HG02970 (cell line): ENCODE results near the gene KIAA1755.
"Not testable (repeated sequence)": the region's sequence is repeated elsewhere in the genome, so short reads cannot be mapped to it uniquely, and the experiment has no call there.

Source experiments
- ATAC-seq: cut with Tn5 transposase; IDR thresholded peaks from one replicate; pipeline ENCODE4 v1.9.1; 2021; ENCODE audit warnings: mild to moderate bottlenecking, moderate library complexity, moderate number of reproducible peaks; ENCODE audit not compliant: unreplicated experiment, low FRiP score

Gene KIAA1755

DNA sequence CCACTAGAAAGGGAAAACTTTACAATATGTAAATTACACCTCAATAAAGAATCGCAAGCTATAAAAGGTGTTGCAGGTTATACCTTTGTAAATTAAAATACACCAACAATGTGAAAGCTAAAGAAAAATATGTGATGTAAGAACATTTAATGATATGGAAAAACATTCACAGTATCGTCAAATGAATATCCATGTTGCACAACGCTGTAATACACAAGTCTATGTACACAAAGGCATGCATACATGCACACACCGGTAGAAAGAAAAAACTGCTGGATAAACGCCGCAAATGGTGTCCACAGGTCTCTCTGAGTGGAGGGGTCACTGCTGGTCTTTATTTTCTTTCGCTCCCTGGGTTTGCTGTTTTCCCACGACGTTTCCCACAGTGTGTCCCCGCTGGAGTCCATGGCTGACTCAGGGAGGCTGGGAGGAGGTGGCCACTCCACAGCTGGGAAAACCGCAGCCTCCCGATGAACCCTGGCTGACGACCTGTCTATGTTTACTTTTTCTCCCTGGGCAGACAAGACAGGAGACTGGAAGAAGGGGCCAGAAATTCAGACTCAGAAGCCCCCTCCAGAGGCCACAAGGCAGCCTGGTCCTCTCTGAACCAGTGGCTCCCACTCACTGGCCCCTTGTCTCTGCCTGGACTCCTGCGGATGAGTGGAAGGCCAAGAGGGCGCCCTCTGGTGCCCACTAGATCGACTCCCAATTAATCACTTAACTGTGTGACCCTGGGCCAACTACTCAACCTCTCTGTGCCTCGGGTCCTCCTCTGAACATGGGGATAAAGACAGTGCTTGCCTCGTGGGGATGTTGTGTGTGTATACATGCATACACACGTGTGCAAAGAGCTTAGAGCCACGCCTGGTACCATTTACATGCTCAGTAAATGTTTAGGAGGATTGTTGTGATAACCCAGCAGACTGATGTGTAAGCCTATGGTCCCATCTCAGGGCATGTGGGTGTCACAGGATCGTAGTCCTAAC lies 30.6 kb upstream of the KIAA1755 start:
- no peak for ATAC-seq

DNA sequence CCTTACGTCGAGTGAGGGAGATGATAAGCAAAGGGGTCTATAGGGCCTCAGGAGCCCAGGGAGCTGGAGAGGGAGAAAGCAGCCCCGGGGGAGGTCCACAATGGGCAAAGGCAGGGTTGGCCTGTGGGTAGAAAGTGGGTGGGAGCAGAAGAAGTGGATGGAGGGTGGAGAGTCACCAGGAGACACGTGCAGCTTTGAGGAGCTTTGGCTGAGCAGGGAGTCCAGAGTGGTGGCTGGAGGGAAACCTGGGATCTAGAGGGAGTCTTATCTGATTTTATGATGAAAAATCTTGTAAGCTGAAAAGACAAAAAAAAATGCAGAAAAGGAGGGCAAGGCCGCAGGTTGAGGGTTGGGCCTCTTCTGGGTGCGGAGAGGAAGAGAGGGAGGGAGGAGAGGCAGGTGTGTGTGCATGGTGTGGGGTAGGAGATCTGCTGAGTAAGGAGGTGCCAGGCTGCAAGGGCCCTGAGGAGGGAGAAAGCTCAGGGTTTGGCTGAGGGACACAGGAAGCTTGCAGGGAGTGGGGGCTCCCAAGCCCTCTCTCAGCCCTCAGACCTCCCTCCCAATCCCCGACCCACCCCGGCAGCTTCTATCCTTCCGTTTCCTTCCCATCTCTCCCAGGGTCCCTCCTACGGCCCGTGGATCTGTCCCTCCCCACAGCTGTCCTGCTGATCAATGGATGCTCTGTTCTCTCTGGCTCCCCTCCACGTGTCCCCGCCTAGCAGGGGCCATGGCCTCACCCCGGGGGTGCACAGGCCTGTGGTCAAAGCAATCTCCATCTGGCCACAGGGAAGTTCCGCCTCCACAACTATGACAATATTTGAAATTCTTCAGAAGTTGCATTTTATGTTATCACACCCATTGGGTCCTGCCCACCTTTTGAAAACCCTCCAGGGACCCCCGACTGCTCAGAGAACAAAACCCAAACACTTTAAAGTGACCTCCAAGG lies 26.3 kb upstream of the KIAA1755 start:
- no peak for ATAC-seq

DNA sequence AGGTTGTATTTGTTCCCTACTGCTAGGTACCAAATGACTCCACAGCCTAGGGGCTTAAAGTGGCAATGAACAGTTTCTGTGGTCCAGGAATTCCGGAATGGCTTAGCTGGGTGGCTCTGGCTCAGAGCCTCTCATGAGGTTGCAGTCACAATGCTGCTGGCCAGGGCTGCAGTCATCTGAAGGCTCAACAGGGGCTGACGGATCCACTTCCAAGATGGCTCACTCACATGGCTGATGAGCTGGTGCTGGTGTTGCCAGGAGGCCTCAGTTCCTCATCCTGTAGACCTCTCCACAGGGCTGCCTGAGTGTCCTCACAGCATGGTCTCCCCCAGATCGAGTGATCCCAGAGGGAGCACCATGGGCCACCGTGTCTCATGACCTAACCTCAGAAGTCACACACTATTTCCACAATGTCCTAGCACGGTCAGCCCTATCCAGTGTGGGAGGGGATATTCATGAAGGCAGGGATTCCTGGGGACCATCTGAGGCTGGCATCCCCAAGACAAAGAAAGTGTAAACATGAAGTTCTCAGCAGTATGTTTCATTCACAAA lies 24.4 kb upstream of the KIAA1755 start:
- ATAC-seq = no peak

DNA sequence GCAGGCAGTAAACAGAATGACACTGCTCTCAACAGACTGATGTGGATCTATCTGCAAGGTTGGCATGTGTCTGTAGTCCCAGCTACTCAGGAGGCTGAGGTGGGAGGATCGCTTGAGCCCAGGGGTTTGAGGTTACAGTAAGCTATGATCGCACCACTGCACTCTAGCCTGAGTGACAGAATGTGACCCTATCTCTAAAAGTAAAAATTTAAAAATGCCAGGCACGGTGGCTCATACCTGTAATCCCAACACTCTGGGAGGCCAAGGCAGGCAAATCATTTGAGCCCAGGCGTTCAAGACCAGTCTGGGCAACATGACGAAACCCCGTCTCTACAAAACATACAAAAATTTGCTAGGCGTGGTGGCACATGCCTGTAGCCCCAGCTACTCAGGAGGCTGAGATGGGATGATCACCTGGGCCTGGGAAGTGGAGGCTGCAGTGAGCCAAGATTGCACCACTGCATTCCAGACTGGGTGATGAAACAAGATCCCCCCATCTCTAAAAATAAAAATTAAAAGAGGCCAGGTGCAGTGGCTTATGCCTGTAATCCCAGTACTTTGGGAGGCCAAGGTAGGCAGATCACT lies 23.6 kb upstream of the KIAA1755 start:
- not testable (repeated sequence) for ATAC-seq

DNA sequence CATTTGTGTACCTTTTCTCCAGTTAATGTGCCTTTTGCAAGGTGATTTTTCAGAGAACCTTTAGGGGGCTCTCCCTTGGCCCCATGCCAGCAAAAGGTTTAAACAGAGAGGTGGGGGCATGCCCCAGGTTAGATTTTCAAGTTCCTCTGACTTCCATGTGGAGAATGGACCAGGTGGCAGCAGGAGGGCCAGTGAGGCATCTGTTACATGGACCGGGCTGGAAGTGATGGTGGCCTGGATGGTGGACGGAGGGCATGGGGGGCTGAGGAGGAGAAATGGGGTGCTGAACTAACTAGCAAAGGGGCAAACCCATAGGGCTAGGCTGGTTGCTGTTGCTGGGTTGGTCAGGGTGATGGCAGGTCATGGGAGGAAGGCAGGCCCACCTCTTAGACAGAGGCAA lies 22.7 kb upstream of the KIAA1755 start:
- no peak for ATAC-seq

DNA sequence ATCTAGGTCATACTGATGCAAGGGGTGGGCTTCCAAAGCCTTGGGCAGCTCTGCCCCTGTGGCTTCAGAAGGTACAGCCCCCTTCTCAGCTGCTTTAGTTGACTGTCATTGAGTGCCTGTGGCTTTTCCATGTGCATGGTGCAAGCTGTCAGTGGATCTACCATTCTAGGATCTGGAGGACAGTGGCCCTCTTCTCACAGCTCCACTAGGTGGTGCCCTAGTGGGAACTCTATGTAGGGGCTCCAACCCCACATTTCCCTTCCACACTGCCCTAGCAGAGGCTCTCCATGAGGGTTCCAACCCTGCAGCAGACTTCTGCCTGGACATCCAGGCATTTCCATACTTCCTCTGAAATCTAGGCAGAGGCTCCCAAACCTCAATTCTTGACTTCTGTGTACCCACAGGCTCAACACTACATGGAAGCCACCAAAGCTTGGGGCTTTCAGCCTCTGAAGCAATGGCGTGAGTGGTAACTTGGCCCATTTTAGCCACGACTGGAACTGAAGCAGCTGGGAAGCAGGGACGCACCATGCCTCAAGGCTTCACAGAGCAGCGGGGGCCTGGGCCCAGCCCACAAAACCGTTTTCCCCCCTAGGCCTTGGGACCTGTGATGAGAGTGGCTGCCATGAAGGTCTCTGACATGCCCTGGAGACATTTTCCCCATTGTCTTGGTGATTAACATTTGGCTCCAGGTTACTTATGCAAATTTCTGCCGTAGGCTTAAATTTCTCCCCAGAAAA lies 20.8 kb upstream of the KIAA1755 start:
- ATAC-seq = not testable (repeated sequence)

DNA sequence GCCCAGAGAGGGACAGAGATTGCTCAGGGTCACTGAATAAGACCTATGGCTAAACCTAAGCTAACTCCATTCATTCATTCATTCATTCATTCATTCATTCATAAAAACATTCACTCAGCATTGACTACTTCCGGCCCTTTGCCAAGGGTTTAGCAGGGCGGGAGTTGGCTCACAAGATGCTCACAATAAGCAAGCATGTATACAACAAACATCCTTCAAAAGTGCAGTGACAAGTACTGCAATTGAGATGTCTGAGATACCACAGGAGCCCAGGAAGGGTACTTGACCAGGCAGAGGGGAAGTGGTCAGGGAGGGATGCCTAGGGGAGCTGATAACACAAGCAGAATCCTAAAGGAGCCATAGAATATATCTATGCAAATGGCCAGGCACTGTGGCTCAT lies 18.2 kb upstream of the KIAA1755 start:
- no peak for ATAC-seq

DNA sequence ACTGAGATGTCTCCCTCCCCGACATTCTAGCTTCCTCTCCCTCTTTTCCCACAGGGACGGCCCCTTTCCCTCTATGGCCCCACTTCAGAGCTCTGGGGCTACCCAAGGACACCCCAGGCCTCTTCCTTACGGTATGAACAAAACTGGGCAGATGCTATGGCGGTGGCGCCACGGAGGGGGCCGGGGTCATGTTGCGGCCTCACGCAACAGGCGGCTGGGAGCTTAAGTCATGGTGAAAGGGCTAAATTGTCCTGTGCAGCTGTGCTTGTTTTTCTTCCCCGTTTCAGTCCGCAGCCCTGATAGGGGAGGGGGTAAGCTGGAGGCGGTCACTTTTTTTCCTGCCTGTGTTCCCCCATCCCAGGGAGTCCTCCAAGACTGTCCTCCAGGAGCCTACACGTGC lies 17.6 kb upstream of the KIAA1755 start:
- no peak for ATAC-seq

DNA sequence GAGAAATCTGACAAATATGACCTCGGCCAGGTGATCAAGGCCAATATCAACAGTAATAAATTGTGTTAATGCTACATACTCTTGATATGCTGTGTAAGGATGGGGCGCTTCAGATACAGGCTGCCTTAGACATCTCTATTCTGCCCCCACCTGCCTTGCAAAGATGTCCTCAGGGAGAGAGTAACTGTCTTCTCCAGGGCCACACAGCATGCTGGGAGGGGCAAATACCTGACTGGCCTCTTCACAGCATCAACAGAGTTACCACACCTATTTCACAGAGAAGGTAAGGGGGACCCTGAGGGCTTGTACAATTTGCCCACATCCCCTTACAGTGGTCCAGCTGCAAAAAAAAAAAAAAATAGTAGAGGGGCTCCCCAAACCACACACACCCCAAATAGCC lies 17.2 kb upstream of the KIAA1755 start:
- no peak for ATAC-seq

DNA sequence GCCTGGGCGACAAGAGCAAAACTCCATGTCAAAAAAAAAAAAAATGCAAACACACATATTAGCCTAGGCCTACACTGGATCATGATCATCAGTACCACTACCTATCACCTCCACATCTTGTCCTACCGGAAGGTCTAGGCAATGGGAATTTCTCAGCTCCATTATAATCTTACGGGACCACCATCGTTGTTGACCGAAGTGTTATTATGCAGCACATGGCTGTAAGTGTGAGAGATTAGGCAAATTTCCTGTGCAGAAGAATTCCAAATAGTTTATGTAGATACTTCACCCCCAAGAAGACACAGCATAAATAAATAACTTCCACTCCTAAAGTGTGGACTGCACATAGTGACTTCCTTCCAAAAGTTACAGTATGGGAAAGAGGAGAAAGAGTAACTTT lies 16.8 kb upstream of the KIAA1755 start:
- ATAC-seq = no peak

DNA sequence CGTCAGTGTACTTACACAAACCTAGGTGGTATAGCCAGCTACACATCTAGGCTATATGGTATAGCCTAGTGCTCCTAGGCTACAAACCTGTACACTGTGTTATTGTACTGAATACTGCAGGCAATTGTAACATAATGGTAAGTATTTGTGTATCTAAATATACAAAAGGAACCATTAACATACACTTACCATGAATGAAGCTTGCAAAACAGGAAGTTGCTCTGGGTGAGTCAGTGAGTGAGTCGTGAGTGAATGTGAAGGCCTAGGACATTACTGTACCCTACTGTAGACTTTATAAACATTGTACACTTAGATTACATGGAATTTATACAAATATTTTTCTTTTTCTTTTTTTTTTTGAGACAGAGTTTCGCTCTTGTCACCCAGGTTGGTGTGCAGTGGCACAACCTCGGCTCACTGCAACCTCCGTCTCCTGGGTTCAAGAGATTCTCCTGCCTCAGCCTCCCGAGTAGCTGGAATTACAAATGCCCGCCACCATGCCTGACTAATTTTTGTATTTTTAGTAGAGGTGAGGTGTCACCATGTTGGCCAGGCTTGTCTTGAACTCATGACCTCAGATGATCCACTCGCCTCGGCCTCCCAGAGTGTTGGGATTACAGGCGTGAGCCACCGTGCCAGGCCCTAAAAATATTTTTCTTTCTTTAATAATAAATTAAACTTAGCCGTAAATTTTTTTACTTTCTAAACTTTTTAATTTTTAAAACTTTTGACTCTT lies 15.4 kb upstream of the KIAA1755 start:
- no peak for ATAC-seq

DNA sequence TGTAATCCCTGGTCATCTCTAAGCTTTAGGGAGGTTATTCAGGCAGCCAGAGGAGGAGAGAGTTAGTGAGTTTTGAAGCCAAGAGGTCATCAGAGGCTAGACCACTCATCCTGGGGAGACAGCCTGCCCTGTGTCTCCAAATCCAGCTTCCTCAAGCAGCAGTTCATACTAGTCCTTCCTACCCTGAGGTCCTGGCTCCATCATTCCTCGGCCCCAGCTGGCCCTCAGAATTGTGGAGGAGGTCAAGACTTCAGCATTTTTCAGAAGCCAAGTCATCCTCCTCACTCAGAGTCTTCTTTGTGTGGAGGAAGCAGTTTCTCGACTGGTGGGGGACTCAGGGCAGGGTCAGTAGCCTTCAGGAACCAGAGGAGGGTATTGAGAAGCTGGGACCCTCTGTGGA lies 12.4 kb upstream of the KIAA1755 start:
- ATAC-seq = no peak

DNA sequence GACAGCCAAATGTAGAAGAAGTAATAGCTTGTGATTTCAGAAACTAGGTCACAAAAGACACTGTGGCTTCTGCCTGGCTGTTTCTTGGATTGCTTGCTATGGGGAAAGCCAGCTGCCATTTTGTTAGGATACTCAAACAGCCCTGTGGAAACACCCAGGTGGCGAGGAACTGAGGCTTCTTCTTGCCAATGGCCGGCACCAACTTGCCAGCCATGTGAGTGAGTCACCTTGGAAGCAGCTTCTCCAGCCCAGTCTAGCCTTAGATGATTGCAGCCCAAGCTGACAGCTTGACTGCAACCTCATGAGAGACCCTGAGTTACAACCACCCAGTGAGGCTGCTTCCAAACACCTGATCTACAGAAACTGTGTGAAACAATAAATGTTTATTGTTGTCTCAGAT lies 11.9 kb upstream of the KIAA1755 start:
- no peak for ATAC-seq

DNA sequence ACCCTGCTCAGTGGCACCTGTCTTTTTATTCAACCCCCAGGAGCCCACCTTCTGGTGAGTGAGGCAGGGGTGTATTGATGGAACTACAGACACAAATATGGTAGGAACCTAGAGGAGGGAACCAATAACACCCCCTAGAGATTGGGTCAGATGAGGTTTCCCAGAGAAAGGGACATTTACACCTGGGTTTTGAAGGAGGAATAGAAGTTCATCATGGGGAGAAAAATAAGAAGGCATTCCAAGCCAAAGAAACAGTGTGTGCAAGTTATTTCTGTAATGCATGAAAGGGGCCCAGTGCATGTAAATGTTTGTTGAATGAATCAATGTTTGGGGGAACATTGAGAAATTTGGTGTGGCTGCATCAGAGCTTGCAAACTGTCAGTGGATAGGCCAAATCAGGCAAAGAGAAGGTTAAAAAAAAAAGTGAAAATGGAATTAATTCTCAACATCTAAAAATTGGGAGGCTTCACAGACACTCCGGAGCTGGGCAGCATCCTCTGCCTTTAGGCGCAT lies 11.1 kb upstream of the KIAA1755 start:
- ATAC-seq = no peak

DNA sequence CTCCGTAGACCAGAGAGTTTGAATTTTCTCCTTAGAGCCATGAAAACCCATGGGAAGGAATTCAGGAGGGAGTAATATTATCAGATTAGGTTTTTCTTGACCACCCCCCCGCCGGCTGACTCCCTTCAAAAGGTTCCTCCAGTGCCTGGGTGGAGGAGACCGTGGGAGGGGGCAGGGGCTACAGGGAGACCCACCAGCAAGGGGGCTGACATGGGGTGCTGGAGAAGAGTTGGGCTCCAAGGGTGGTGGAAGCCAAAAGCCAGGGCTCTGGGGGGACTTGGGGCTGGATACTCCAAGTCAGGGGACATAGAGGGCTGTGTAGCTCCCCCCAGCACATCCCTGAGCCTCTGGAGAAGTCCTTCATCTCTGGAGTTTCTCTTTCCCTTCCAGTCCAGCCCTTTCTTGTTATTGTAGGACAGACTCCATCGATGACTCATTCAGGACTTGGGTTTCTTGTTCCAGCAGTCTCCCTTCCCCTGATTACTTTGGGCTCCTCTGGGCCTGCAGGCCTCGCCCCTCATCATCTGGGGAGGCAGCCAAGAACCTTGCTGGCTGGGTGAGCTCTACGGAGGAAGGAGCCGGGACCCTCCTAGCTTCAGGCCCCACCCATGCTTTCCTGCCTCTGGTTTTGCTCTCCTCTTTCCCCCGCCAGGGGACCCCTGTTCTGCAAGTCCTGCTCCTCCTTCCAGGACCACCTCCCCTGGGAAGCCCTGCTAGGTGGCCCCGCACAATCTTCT lies 10.5 kb upstream of the KIAA1755 start:
- no peak for ATAC-seq

DNA sequence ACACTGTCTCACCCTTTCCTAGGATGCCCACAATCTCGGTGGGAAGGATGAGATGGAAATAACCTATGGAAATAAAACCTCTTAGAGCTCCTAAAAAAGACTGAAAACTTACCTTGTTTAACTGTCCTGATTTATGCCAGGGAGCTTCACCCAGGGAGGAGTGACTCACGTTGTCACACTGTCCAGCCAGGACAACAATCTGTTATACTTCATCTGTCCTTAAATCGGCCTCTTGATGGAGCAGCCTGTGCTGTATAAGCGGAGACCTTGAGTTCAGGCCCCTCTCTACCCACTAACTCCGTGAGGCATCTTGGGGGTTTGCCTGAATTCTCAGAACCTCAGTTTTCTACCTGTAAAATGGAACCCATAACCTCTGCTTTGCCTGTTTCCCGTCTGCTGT lies 9.2 kb upstream of the KIAA1755 start:
- no peak for ATAC-seq

DNA sequence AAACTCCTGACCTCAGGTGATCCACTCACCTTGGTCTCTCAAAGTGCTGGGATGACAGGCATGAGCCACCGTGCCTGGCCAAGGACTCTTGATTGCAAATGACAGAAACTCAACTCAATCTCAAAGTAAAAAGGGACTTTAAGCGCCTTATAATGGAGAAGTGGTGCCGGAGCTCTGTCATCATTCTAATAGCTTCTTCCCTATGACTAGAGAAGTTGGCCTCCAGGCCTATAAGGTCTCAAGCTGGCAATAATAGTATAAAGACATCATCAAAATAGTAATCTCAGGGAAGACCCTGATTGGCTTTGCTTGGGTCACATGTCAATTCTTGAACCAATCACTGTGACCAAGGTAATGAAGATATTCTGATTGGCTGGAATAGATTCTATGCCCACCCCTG lies 8.5 kb upstream of the KIAA1755 start:
- ATAC-seq = no peak

DNA sequence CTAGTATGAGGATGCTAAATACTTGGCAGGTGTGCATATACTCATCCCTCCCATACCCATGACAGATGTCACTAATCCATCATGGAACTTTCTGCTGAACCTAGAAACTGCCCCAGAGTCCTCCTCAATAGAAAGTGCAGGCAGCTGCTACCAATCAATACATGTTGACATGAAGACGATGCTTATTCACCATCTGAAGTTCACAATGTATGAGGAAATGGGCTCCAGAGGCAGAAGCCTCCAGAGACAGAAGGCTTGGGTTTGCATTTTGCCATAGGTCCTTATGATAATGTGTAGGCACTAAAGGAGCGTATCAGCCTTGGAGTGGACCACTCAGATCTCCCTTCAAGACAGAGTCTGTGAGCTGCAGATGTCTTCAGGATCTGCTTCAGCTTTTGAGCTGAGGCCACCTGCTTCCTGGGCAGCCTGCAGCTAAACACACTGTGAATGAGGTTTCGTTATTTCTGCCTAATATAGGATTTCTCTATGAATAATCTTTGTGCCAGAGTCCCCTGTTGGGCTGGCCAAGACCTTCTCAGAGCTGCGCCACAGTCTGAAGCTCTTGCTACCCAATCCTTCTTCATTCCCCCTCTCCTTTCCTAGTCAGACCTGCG lies 7.5 kb upstream of the KIAA1755 start:
- no peak for ATAC-seq
